ENCODE results near the gene IL13RA1.
"Not testable (repeated sequence)": the region's sequence is repeated elsewhere in the genome, so short reads cannot be mapped to it uniquely, and the experiment has no call there.

The IL13RA1 gene

DNA sequence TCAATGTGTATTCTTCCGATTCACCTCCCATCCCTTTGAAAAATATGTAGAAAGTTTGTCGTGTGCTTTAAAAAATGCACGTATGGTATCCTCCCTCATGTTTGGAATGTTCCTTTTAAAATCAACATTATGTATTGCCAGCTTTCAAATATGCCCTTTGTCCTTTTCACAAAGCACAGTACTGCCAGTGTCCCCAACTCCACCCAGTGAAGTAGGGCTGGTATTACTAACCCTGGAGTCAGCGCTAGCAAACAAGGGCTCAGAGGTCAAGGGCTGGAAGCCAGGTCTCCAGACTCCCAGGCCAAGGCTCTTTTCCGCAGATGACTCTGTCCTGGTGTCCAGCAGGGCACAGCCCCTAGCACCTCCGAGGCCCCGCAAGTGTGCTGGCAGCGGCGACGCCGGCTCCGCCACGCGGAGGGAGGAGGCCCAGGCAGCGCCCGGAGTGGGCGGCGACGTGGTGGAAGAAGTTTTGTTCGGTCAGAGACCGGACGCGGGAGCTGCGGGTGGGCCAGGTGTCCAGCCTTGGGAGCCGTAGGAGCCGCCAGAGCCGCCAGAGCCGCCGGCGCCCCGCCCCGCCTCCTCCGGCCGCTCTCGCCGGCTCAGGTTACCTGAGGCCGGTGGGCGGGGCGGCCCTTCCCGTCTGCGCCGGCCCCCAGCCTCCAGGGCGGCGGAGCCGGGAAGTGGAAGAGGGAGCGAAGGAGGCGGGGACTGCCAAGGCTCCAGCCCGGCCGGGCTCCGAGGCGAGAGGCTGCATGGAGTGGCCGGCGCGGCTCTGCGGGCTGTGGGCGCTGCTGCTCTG is at the start of gene IL13RA1:
Gene IL13RA1, plus strand, starts transcription at position 720 of the 799 bp plus-strand sequence. Its CDS starts 33 bp downstream, at position 753.
- DNase-seq = peak in 24 of 51 donors; percentile 1 to 52 (median 14)

GRCh38 chrX:118679290-118679689 is 48.1 kb upstream of the IL13RA1 start:
- DNase-seq = no peak

GRCh38 chrX:118682258-118683014 is 45.0 kb upstream of the IL13RA1 start:
- no peak for DNase-seq

DNA sequence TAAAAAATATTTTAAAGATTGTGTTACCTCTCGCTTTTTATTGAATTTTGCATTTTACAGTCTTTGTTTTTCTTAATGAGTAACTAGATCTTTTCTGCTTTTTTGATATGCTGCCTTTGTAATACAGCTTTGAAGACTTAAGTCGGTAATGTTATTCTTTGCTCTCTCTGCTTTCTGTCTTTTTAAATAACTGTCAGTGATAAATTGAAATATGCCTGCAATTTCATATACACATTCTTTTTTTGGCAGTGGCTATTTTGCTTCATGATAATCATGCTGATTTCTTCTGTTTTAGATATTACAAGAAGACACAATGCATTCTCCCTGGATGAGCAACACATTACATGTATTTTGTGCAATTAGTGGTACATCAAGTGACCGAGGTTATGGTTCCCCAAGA is 42.0 kb upstream of the IL13RA1 start:
- no peak for DNase-seq

DNA sequence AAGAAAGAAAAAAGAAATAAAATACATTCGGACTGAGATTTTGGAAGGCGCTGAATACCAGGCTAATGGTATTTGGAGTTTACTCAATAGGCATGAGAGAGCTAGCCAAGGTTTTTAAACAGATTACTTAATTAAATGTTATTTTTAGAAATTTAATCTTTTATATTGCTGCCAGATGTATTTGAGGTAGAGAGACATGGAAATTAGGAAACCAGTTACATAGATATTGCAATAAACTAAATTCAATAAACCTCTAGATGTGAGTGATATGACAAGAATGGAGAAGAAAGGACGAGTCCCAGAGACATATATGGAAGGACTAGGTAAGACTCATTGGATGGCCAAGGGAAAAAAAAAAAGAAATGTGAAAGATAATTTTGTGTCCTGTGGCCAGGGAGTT is 38.5 kb upstream of the IL13RA1 start:
- DNase-seq = no peak

- DNase-seq = no peak
Observed at GRCh38 chrX:118693843-118694242, 33.6 kb upstream of the IL13RA1 start.

DNA sequence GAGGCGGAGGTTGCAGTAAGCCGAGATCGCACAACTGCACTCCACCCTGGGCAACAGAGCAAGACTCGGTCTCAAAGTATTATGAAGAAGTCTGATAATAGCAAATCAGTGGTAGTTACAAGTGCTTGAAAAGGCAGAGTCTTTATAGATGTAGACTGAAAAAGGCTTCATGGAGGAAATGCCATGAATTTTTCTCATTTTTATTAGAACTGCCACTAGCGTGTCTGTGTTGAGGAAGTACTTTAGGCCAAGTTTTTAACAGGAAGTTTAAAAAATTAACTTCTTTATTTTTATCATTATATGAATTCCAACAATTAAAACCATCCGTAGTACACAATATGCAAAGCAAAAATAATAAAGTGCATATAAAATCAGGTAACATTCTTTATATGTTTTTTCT is 32.8 kb upstream of the IL13RA1 start:
- no peak for DNase-seq

DNA sequence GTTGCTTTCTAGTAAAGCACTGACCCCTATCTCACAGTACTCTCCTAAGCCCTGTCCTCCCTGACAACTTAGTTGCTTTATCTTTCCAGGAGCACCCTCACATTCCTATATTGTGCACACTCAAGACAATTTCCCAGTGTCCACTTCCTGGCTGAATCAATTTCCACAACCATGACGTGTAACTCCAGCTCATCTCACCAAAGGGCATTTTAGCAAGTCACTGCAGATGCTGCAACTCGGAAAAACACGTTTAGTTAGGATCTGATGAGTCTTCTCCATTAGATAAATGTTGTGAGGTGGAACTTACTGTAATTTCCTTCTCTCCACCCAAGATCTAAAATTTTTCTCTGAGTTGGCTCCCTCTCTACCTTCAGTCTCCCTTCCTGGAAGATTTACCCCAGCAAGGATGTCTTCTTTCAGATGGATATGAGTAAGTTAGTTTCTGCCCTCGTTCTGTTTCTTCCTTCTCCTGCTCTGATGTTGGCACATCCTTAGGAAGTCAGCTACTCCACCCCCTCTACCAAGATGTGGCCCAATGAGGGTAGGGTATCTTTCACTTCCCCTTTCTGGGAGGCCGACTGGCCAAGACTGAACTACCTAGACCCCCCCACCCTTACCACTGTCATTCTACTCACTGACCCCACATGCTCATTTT is 28.8 kb upstream of the IL13RA1 start:
- DNase-seq = peak in 2 of 51 donors; percentile 0 to 1

- no peak for DNase-seq
Observed at GRCh38 chrX:118702741-118703140, 24.7 kb upstream of the IL13RA1 start.

DNA sequence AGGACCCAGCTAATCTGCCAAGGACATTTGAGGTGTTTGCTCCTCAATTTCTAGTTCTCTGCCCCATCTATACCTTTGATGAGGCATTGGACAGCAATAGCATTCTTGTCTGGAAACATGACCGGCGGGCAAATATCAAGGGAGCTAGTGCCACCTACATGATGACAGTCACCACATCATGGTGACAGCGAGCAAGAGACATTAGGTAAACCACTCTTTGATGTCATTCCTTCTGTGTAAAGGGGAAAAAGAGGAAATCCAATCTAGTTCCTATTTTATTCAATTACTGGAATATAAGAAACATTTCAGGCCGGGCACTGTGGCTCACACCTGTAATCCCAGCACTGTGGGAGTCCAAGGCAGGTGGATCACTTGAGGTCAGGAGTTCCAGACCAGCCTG is 20.7 kb upstream of the IL13RA1 start:
- no peak for DNase-seq

- no peak for DNase-seq
Observed at GRCh38 chrX:118714521-118714920, 12.9 kb upstream of the IL13RA1 start.

DNA sequence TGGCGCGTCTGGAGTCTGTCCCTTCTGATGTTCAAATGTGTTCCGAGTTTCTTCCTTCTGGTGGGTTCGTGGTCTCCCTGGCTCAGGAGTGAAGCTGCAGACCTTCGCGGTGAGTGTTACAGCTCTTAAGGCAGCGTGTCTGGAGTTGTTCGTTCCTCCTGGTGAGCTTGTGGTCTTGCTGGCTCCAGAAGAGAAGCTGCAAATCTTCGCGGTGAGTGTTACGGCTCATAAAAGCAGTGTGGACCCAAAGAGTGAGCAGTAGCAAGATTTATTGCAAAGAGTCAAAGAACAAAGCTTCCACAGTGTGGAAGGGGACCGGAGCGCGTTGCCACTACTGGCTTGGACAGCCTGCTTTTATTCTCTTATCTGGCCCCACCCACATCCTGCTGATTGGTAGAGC is 11.5 kb upstream of the IL13RA1 start:
- DNase-seq = not testable (repeated sequence)

GRCh38 chrX:118716833-118717232 is 10.6 kb upstream of the IL13RA1 start:
- not testable (repeated sequence) for DNase-seq

DNA sequence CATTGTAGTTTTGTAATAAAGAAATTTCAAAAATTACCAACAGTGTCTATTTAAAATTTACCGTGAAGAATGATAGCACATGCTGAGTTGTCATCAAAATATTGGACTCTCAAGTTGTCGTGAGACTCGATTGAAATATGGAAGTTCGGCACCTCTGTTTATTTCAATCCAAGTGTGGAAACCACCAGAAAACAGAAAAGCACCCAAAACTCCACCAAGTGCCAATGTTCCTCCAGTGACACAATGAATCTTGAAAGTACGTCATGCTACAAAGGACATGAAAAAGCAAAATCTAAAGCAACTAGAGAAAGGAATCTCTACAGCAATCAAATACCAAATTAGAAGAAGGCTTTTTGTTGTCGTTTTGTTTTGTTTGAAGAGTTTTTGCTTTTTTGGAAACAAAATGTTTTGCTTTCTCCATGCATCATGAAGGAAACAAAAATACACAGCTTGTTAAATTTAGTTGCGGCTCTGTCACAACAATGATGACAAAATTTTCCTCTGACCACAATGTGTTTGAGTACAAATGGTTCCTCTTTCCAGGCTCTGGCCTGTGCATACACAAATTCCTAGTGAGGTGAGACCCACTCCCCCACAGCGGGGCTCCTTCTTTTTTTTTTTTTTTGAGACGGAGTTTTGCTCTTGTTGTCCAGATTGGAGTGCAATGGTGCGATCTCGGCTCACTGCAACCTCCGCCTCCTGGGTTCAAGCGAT is 9.6 kb upstream of the IL13RA1 start:
- peak in 1 of 51 donors; percentile 0 for DNase-seq

DNA sequence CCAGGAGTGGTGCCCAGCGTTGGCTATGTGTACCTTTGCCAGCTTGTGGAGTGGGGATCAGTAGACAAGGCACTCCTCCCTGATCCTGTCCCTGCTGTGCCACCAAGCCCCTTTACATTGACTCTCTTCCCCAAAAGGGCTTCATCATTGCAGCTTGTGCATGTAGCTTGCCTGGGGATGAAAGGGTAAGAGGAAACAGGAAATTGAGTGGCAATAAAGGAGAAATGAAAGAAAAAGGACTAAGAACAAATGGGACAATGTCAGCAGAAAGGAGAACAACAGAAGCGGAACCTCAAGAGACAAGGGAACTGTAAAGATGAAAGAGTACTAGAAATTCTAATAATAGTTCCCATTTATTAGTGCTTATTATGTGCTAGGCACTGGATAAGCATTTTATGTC is 8.7 kb upstream of the IL13RA1 start:
- peak in 1 of 51 donors; percentile 1 for DNase-seq

DNA sequence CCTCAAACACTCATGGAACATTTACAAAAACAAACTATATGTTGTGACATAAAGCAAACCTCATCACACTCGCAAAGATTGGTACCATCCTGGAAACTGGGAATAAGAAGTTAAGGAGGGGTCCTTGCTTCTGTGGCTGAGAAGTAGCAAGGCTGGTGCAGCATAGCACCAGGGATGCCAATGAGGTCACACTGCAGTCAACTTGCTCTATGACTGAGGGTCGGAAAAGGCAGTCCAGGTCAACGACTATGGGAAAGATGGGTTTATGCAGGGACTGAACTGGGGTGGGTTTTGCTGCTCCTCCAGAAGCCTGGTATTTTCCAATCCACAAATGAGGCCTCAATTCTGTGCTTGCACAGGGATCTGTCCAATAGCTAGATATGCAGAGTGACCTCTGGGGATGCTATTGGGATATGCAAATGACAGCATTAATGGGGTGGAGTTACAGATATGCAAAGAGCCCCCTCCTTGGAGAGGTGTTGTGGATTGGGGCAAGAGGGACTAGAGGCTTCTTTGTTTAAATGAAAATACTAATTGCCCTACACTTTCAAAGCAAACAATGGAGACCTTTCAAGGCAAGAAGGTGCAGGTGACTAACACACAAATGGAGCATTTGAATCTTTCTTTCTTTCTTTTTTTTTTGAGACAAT is 7.2 kb upstream of the IL13RA1 start:
- DNase-seq = no peak

- DNase-seq = no peak
Observed at GRCh38 chrX:118723376-118723775, 4.0 kb upstream of the IL13RA1 start.

GRCh38 chrX:118724365-118724764 is 3.0 kb upstream of the IL13RA1 start:
- no peak for DNase-seq

DNA sequence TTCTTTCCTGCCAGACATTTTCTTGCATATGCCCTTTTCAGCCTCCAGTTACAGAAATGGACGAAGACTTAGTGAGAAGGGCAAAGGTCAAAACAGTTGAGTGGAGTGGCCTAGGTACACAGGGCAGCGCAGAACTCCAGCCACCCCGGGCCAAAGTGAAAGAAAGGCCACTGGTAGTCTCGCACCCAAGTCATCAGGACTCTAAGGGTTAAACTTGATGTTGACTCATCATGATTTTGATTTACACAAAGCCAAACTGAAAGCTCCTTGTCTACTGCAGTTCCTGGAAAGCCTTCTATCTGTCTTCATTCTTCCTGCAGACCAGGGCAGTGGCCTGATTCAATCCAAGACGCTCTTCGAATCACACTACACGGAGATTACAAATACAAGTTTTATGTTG is 2.6 kb upstream of the IL13RA1 start:
- no peak for DNase-seq

GRCh38 chrX:118726396-118726795 is 1.0 kb upstream of the IL13RA1 start:
- DNase-seq = no peak
